Kidney epithelial cell (primary cell): ENCODE results near the gene IFNK. TPM values are rescaled to one million over a fixed set of nuclear protein-coding genes. Genes with fewer than 3 reads are reported as not detected.

ENCODE experiments used
- DNase-seq: peaks from one replicate; pipeline ENCODE4 v3.0.0-alpha.2; 2010; ENCODE audit warnings: low read depth
- H3K27me3 ChIP-seq: 2 replicates; pipeline ENCODE4 v1.6.0; 2011; ENCODE audit warnings: low read length; ENCODE audit not compliant: control insufficient read depth, insufficient read depth
- H3K36me3 ChIP-seq: 2 replicates; pipeline ENCODE4 v1.5.1; 2011; ENCODE audit warnings: low read length; ENCODE audit not compliant: control insufficient read depth, insufficient read depth
- H3K4me3 ChIP-seq: 2 replicates; pipeline ENCODE4 v1.5.1; 2011; ENCODE audit warnings: low read depth, mild to moderate bottlenecking, control low read depth, low read length
- total RNA-seq: library from RNA; depleted of rRNA; stranded (reverse); fragments of >200 nt; gene quantifications from 2 replicates; pipeline ENCODE4 v1.2.3, GENCODE V29; 2015
- TF ChIP-seq, protein P1 (sequence below): IDR thresholded peaks from 2 replicates; pipeline ENCODE4 v1.5.1; 2011; ENCODE audit warnings: mild to moderate bottlenecking, moderate library complexity, low read length, control low read depth, inconsistent platforms; ENCODE audit not compliant: insufficient read depth, poor library complexity, severe bottlenecking

Gene IFNK
- total RNA-seq, 1 donor from 2014 or later = not detected

DNA sequence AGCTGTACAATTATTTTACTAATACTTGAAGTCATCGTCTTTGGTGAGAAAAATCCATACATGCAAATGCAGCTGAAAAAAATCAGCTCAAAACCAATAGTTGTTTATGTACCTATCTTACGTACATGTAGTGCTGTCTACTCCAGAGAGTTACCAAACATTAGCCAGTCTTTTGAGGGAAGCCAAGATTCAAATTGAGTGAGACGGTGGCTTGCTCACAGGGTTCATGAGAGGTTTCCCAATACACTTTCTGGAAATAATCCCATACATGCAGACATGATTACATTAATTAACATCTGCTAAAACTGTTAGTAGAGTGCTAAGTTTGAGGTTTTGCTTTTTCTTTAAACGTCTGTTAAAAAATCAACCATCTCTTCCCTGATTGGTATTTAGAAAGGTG lies 46.9 kb downstream of the IFNK start:
- H3K4me3 ChIP-seq = no peak overlapping the region
- DNase-seq = no peak
- H3K36me3 ChIP-seq = no peaks in the 10 kb centered on the region
- no peaks in the 10 kb centered on the region for H3K27me3 ChIP-seq
- TF ChIP-seq, protein P1, sequence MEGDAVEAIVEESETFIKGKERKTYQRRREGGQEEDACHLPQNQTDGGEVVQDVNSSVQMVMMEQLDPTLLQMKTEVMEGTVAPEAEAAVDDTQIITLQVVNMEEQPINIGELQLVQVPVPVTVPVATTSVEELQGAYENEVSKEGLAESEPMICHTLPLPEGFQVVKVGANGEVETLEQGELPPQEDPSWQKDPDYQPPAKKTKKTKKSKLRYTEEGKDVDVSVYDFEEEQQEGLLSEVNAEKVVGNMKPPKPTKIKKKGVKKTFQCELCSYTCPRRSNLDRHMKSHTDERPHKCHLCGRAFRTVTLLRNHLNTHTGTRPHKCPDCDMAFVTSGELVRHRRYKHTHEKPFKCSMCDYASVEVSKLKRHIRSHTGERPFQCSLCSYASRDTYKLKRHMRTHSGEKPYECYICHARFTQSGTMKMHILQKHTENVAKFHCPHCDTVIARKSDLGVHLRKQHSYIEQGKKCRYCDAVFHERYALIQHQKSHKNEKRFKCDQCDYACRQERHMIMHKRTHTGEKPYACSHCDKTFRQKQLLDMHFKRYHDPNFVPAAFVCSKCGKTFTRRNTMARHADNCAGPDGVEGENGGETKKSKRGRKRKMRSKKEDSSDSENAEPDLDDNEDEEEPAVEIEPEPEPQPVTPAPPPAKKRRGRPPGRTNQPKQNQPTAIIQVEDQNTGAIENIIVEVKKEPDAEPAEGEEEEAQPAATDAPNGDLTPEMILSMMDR = no peak

- Histone ChIP-seq H3K4me3 (no peak overlapping the region), H3K36me3 (no peaks in the 10 kb centered on the region), H3K27me3 (no peaks in the 10 kb centered on the region)
- TF ChIP-seq, protein P1 = no peak
- no peak for DNase-seq
These were observed 48.0 kb downstream of the IFNK start for GRCh38 chr9:27572061-27572460.

GRCh38 chr9:27572566-27572917 lies 48.5 kb downstream of the IFNK start:
- Histone ChIP-seq H3K36me3 (no peaks in the 10 kb centered on the region), H3K4me3 (peak overlapping the region; percentile 72), H3K27me3 (no peaks in the 10 kb centered on the region)
- TF ChIP-seq, protein P1 = no peak
- no peak for DNase-seq

GRCh38 chr9:27572918-27573633 lies 49.0 kb downstream of the IFNK start, which contains the start of gene C9orf72:
Gene C9orf72 (minus strand): TSS chr9:27573481. CDS start chr9:27567120, 6,361 bp downstream.
- H3K27me3 ChIP-seq = no peaks in the 10 kb centered on the region
- H3K36me3 ChIP-seq = no peaks in the 10 kb centered on the region
- TF ChIP-seq, protein P1 = no peak
- DNase-seq = no peak
- peak within 1 kb of the TSS; percentile 72 for H3K4me3 ChIP-seq

DNA sequence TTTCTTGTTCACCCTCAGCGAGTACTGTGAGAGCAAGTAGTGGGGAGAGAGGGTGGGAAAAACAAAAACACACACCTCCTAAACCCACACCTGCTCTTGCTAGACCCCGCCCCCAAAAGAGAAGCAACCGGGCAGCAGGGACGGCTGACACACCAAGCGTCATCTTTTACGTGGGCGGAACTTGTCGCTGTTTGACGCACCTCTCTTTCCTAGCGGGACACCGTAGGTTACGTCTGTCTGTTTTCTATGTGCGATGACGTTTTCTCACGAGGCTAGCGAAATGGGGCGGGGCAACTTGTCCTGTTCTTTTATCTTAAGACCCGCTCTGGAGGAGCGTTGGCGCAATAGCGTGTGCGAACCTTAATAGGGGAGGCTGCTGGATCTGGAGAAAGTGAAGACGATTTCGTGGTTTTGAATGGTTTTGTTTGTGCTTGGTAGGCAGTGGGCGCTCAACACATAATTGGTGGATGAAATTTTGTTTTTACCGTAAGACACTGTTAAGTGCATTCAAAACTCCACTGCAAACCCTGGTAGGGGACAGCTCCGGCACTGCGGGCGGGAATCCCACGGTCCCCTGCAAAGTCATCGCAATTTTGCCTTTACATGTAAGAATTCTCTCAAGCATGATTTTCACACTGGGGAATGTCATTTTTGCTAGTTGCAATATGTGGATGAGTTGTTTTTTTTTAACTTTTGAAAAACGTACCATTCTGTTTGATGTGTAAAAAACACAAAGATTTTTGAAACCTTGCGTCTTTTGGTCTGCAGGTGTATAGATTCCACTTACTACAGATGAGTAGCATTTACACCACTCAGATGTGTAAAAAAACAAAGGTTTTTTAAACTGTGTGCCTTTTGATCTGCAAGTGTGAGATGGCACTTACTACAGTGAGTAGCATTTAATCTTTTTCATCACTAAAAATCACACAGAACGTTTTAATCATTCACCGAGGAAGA lies 49.8 kb downstream of the IFNK start:
- Histone ChIP-seq H3K36me3 (no peaks in the 10 kb centered on the region), H3K4me3 (peak overlapping the region; percentile 72), H3K27me3 (no peaks in the 10 kb centered on the region)
- DNase-seq = peak; percentile 100
- TF ChIP-seq, protein P1 = no peak

Other genes with a start within 250 kb of the IFNK start
- not detected in 2 replicates for gene EQTN, start 227.1 kb upstream of the IFNK start, total RNA-seq
- 1.4 and 1.9 TPM in 2 replicates for gene MOB3B, start 5.5 kb downstream of the IFNK start, total RNA-seq
- 10.2 and 11.2 TPM in 2 replicates for gene C9orf72, start 49.2 kb downstream of the IFNK start, total RNA-seq